RWPE2 (cell line): ENCODE results near the gene GPER1.

Source experiments
- ATAC-seq: fragments of 200-7000 bp; cut with Tn5 transposase; 3 replicates; pipeline ENCODE4 v1.9.1; 2021; ENCODE audit warnings: low read depth
- DNase-seq: peaks from one replicate; pipeline ENCODE4 v3.0.0-alpha.2; 2020; ENCODE audit warnings: low spot score
- H3K27ac ChIP-seq: fragments of 450-650 bp; 2 replicates; pipeline ENCODE4 v1.5.1; 2017; ENCODE audit warnings: mild to moderate bottlenecking; ENCODE audit not compliant: poor library complexity, severe bottlenecking
- H3K27me3 ChIP-seq: fragments of 250-450 bp; sonication (Bioruptor Pico); 2 replicates; pipeline ENCODE4 v1.5.1; 2021; ENCODE audit warnings: mild to moderate bottlenecking, moderate library complexity; ENCODE audit not compliant: insufficient read depth, poor library complexity, severe bottlenecking
- H3K36me3 ChIP-seq: fragments of 250-450 bp; sonication (Bioruptor Pico); 2 replicates; pipeline ENCODE4 v1.5.1; 2020; ENCODE audit warnings: low read depth, mild to moderate bottlenecking, moderate library complexity
- H3K4me1 ChIP-seq: fragments of 250-450 bp; sonication (Bioruptor Pico); 2 replicates; pipeline ENCODE4 v1.5.1; 2021; ENCODE audit warnings: mild to moderate bottlenecking, moderate library complexity; ENCODE audit not compliant: insufficient read depth, poor library complexity, severe bottlenecking
- H3K4me3 ChIP-seq: fragments of 250-450 bp; sonication (Bioruptor Pico); 2 replicates; pipeline ENCODE4 v1.5.1; 2021; ENCODE audit warnings: mild to moderate bottlenecking, moderate library complexity; ENCODE audit not compliant: severe bottlenecking
- H3K9me3 ChIP-seq: fragments of 250-450 bp; sonication (Bioruptor Pico); 2 replicates; pipeline ENCODE4 v1.5.1; 2021; ENCODE audit warnings: mild to moderate bottlenecking, moderate library complexity; ENCODE audit not compliant: severe bottlenecking
- CTCF ChIP-seq: fragments of 450-650 bp; IDR thresholded peaks from one replicate; pipeline ENCODE4 v1.5.1; 2017; ENCODE audit warnings: mild to moderate bottlenecking, moderate library complexity; ENCODE audit not compliant: poor library complexity, severe bottlenecking

GPER1 gene

GRCh38 chr7:1046722-1047679 lies 40.9 kb upstream of the GPER1 start:
- H3K4me1 ChIP-seq: peaks cover 7% of the 10 kb centered on the region
- DNase-seq: no peak
- no peaks in the 10 kb centered on the region for H3K27me3 ChIP-seq
- H3K4me3 ChIP-seq: no peak overlapping the region
- TF ChIP-seq CTCF: no peak
- ATAC-seq: no peak
- no peaks in the 10 kb centered on the region for H3K9me3 ChIP-seq
- H3K36me3 ChIP-seq: no peaks in the 10 kb centered on the region
- H3K27ac ChIP-seq: no peak overlapping the region

GRCh38 chr7:1049006-1049741 lies 38.7 kb upstream of the GPER1 start:
- H3K4me1 ChIP-seq: no peaks in the 10 kb centered on the region
- no peaks in the 10 kb centered on the region for H3K9me3 ChIP-seq
- TF ChIP-seq CTCF: no peak
- H3K27me3 ChIP-seq: no peaks in the 10 kb centered on the region
- no peak overlapping the region for H3K27ac ChIP-seq
- ATAC-seq: no peak
- no peak overlapping the region for H3K4me3 ChIP-seq
- H3K36me3 ChIP-seq: no peaks in the 10 kb centered on the region
- DNase-seq: no peak

- Histone ChIP-seq H3K4me3 (no peak overlapping the region), H3K27ac (no peak overlapping the region), H3K4me1 (no peaks in the 10 kb centered on the region), H3K9me3 (no peaks in the 10 kb centered on the region), H3K36me3 (no peaks in the 10 kb centered on the region), H3K27me3 (no peaks in the 10 kb centered on the region)
- DNase-seq (no peak), ATAC-seq (no peak)
- TF ChIP-seq CTCF: no peak
These were observed 38.1 kb upstream of the GPER1 start for GRCh38 chr7:1049801-1050200.

GRCh38 chr7:1050254-1050906 lies 37.5 kb upstream of the GPER1 start:
- DNase-seq (no peak), ATAC-seq (no peak)
- H3K36me3 ChIP-seq: no peaks in the 10 kb centered on the region
- no peak overlapping the region for H3K4me3 ChIP-seq
- no peak overlapping the region for H3K27ac ChIP-seq
- H3K4me1 ChIP-seq: no peaks in the 10 kb centered on the region
- H3K27me3 ChIP-seq: no peaks in the 10 kb centered on the region
- no peaks in the 10 kb centered on the region for H3K9me3 ChIP-seq
- TF ChIP-seq CTCF: no peak
